NCI-H1417 treated with DMSO at 0.1 percent for 48 hours (cell line): ENCODE results near the gene MAPK1.
"Not testable (repeated sequence)": the region's sequence is repeated elsewhere in the genome, so short reads cannot be mapped to it uniquely, and the experiment has no call there.

ENCODE experiments used
- DNase-seq: peaks from one replicate; lab custom pipeline; 2025; lab: John Stamatoyannopoulos, UW

MAPK1 gene

GRCh38 chr22:21725956-21726649, 141.3 kb downstream of the MAPK1 start:
- no peak for DNase-seq

GRCh38 chr22:21724496-21724895, 142.9 kb downstream of the MAPK1 start:
- not testable (repeated sequence) for DNase-seq

GRCh38 chr22:21721195-21721852, 146.1 kb downstream of the MAPK1 start:
- not testable (repeated sequence) for DNase-seq

GRCh38 chr22:21720191-21720859, 147.1 kb downstream of the MAPK1 start:
- DNase-seq: not testable (repeated sequence)

- DNase-seq: no peak
These were observed 148.4 kb downstream of the MAPK1 start for GRCh38 chr22:21719024-21719423.

GRCh38 chr22:21718499-21718898, 148.9 kb downstream of the MAPK1 start:
- no peak for DNase-seq

GRCh38 chr22:21716395-21717122, 150.9 kb downstream of the MAPK1 start:
- DNase-seq: not testable (repeated sequence)

GRCh38 chr22:21714786-21715185, 152.7 kb downstream of the MAPK1 start:
- DNase-seq: no peak

GRCh38 chr22:21714059-21714770, 153.2 kb downstream of the MAPK1 start:
- DNase-seq: no peak

- DNase-seq: no peak
These were observed 153.9 kb downstream of the MAPK1 start for GRCh38 chr22:21713428-21714058.

- DNase-seq: no peak
These were observed 154.6 kb downstream of the MAPK1 start for GRCh38 chr22:21712751-21713427.

- no peak for DNase-seq
These were observed 155.6 kb downstream of the MAPK1 start for GRCh38 chr22:21711851-21712250.

- no peak for DNase-seq
These were observed 157.3 kb downstream of the MAPK1 start for GRCh38 chr22:21710156-21710555.

- no peak for DNase-seq
These were observed 157.8 kb downstream of the MAPK1 start for GRCh38 chr22:21709688-21710087.

GRCh38 chr22:21708960-21709359, 158.5 kb downstream of the MAPK1 start:
- DNase-seq: no peak

GRCh38 chr22:21707677-21708076, 159.8 kb downstream of the MAPK1 start:
- DNase-seq: no peak
